ENCODE results near the gene SLC4A3. TPM values are rescaled to one million over a fixed set of nuclear protein-coding genes. Genes with fewer than 3 reads are reported as not detected.

Gene SLC4A3
- total and polyA plus RNA-seq, 2 of the 8 experiments (the other 6 are each of a cell fraction or from before 2014, with no cell fraction given): 4.8 to 7.4 TPM

DNA sequence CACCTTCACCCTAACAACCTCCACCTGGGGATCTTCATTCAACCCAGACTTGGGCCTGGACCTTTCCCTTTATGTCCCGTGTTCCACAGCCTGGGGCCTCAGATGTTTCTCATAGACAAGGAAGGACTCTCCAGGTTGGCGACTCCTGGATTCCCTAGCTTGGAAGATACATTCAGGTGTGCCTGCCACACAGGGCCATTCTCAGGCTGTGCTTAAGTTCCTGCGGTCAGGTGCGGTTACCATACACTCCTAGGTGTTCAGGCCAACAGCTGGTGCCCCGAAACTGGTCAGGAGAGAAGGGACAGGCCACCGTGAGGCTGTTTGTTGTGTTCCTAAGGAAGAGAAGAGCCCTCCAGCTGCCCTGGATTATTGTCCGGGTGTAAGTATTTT is 15.6 kb downstream of the SLC4A3 start:
- Histone ChIP-seq H2AK5ac (ENCODE audit: low read depth, low read length) (0 out of 2 replicates have a peak overlapping the region, but pooled peaks have one; percentile 24), H4K5ac (ENCODE audit: insufficient read length, low read depth, low read length) (no peak overlapping the region), H3K9ac (replicated peaks in 1 of 4; ENCODE audit: extremely low read depth in 1 of 4, low read depth in 3 of 4, low read length in 3 of 4) (no peak overlapping the region), H3K56ac (replicated peaks; ENCODE audit: insufficient read length, low read depth, low read length) (no peak overlapping the region), H3K36me3 (ENCODE audit: control insufficient read depth in 2 of 4, insufficient read depth in 4 of 4, low read length in 3 of 4) (no peaks in the 10 kb centered on the region), H3K27me3 (replicated peaks in 1 of 4; ENCODE audit: control insufficient read depth in 3 of 4, extremely low read depth in 1 of 4, insufficient read depth in 3 of 4, low read length in 3 of 4) (peaks cover 0 to 6% (median 3%) of the 10 kb centered on the region in 4 experiments; a peak in 5 of 7 replicates), H3K4me2 (ENCODE audit: insufficient read depth in 1 of 2, low read depth in 2 of 2, low read length in 2 of 2) (no peak overlapping the region), H3K79me1 (ENCODE audit: low read depth, low read length) (no peaks in the 10 kb centered on the region), H3K79me2 (ENCODE audit: control insufficient read depth in 1 of 2, insufficient read depth in 2 of 2, low read length in 2 of 2) (no peaks in the 10 kb centered on the region), H3K23ac (ENCODE audit: insufficient read length) (no peak overlapping the region), H4K91ac (replicated peaks; ENCODE audit: insufficient read length, low read length) (no peak overlapping the region), H3K4me3 (ENCODE audit: extremely low read depth in 1 of 4, insufficient read depth in 2 of 4, low read depth in 3 of 4, low read length in 4 of 4) (0 out of 8 replicates have a peak overlapping the region, but pooled peaks of 1 of the 4 experiments have one; percentile 13), H4K8ac (ENCODE audit: extremely low read depth, insufficient read depth, low read length) (no peak overlapping the region; the same call in 1 of the 2 replicates), H2BK120ac (replicated peaks; ENCODE audit: low read depth, low read length) (no peak overlapping the region), H2BK20ac (ENCODE audit: low read length) (no peak overlapping the region), H3K4ac (replicated peaks; ENCODE audit: insufficient read length, low read depth, low read length) (no peak overlapping the region), H3K4me1 (replicated peaks in 1 of 4; ENCODE audit: control insufficient read depth in 3 of 4, insufficient read depth in 4 of 4, low read length in 3 of 4) (peaks cover 0 to 6% (median 2%) of the 10 kb centered on the region in 4 experiments; a peak in 5 of 7 replicates), H3K27ac (ENCODE audit: low read depth, low read length) (no peak overlapping the region), H2AFZ (ENCODE audit: low read length) (0 out of 2 replicates have a peak overlapping the region, but pooled peaks have one; percentile 1), H2BK15ac (ENCODE audit: low read length) (0 out of 2 replicates have a peak overlapping the region, but pooled peaks have one; percentile 89), H2BK5ac (ENCODE audit: low read depth, low read length) (no peak overlapping the region), H2BK12ac (ENCODE audit: low read depth, low read length) (peak overlapping the region; percentile 22; the same call in 1 of the 2 replicates), H4K20me1 (replicated peaks in 1 of 2; ENCODE audit: control insufficient read depth in 1 of 2, insufficient read depth in 2 of 2, low read length in 2 of 2) (no peaks in the 10 kb centered on the region), H3K23me2 (ENCODE audit: low read depth, low read length) (no peaks in the 10 kb centered on the region), H3K14ac (ENCODE audit: insufficient read length) (no peak overlapping the region), H3K18ac (ENCODE audit: extremely low read depth, low read length) (no peak overlapping the region), H3K9me3 (ENCODE audit: insufficient read depth in 2 of 2, low read depth in 1 of 2, low read length in 1 of 2) (no peaks in the 10 kb centered on the region)
- POLR2A ChIA-PET (ENCODE audit: partially characterized antibody): interaction anchor here (1.6 to 3.1 kb wide), 2 partner anchors 20 to 81 kb away, joined by 3 to 11 read pairs; no protein-coding TSS in a partner anchor
- DNase-seq (ENCODE audit: low read depth in 1 of 2, low spot score in 2 of 2) (no peak), FAIRE-seq (no peak)
- CTCF ChIA-PET (ENCODE audit: partially characterized antibody): interaction anchor here (0.6 to 22.0 kb wide), 42 partner anchors 9 to 158 kb away, joined by 3 to 356 read pairs (median 6); partner anchors contain the start of gene GMPPA
- 93% methylated on average over 7 of the region's 7 CpGs; no CpG with 5 or more reads in 1 of the 2 experiments for WGBS, 2 experiments (ENCODE audit: extremely low coverage in 1 of 2, insufficient coverage in 1 of 2, insufficient read length in 1 of 2, insufficient replicate concordance in 2 of 2, low coverage in 1 of 2, low lambda C conversion rate in 2 of 2, missing lambda C conversion rate in 1 of 2)
- no peak for TF ChIP-seq SIN3A (conservative IDR thresholded peaks at IDR 0.05 in 1 of 2, IDR thresholded peaks at IDR 0.05 in 1 of 2; ENCODE audit: low read depth in 1 of 2, low read length in 2 of 2)
- TF ChIP-seq SP4 (IDR thresholded peaks at IDR 0.05; ENCODE audit: low read length): no peak
- TF ChIP-seq, protein P1, sequence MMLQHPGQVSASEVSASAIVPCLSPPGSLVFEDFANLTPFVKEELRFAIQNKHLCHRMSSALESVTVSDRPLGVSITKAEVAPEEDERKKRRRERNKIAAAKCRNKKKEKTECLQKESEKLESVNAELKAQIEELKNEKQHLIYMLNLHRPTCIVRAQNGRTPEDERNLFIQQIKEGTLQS (IDR thresholded peaks at IDR 0.05; ENCODE audit: insufficient read depth, low read depth, low read length): no peak
- no peak for TF ChIP-seq CTBP2 (IDR thresholded peaks at IDR 0.05; ENCODE audit: borderline replicate concordance, insufficient read depth, insufficient read length, low read length)
- no peak for TF ChIP-seq SUZ12 (IDR thresholded peaks at IDR 0.05; ENCODE audit: low read length)
- TF ChIP-seq BRCA1 (IDR thresholded peaks at IDR 0.05; ENCODE audit: low read depth, low read length): no peak
- TF ChIP-seq GTF2F1 (IDR thresholded peaks at IDR 0.05; ENCODE audit: borderline replicate concordance, low read depth, low read length): no peak
- TF ChIP-seq CBX5 (IDR thresholded peaks at IDR 0.05; ENCODE audit: low read depth, low read length): no peak
- TF ChIP-seq CHD2 (IDR thresholded peaks at IDR 0.05; ENCODE audit: low read length): no peak
- no peak for TF ChIP-seq KDM5A (IDR thresholded peaks at IDR 0.05; ENCODE audit: low read length)
- no peak for TF ChIP-seq SAP30 (IDR thresholded peaks at IDR 0.05; ENCODE audit: insufficient read depth, insufficient replicate concordance, low read length)
- TF ChIP-seq SIX5 (IDR thresholded peaks at IDR 0.05; ENCODE audit: low read depth, low read length): no peak
- no peak for TF ChIP-seq TAF1 (IDR thresholded peaks at IDR 0.05; ENCODE audit: low read depth, low read length)
